CD4-positive, alpha-beta T cell (primary cell): ENCODE measurements around the gene NAALADL1. TPM values are rescaled to one million over a fixed set of nuclear protein-coding genes. Genes with fewer than 3 reads are reported as not detected.

Source experiments
- ATAC-seq: fragments of 200-7000 bp; cut with Tn5 transposase; one replicate; pipeline ENCODE4 v1.10.0; 2022; ENCODE audit warnings: mild to moderate bottlenecking; ENCODE audit not compliant: poor library complexity
- CTCF ChIA-PET: fragments of 350-600 bp; sonication (Branson Sonifier 250); formaldehyde crosslinking; loops from one replicate; lab custom pipeline; 2021; ENCODE audit warnings: antibody characterized with exemption, inconsistent platforms; lab: Charles Lee
- POLR2A ChIA-PET: fragments of 350-600 bp; sonication (Branson Sonifier 250); formaldehyde crosslinking; loops from one replicate; lab custom pipeline; 2021; ENCODE audit warnings: antibody characterized with exemption, inconsistent platforms; lab: Charles Lee
- DNase-seq, 14 experiments: peaks; one replicate each; pipeline ENCODE4 v3.0.0-alpha.2; 2013 to 2020; ENCODE audit warnings: mixed read lengths in 2 of 14
- H3K27ac ChIP-seq, 2 donors: one replicate each; pipeline versions ENCODE4 v1.5.1 to v1.7.0; 2013; ENCODE audit warnings: low read length in 2 of 2, low read depth in 1 of 2, mild to moderate bottlenecking in 1 of 2
- H3K27me3 ChIP-seq, 2 experiments: 1 replicate in 1 of 2; 2 replicates in 1 of 2; pipeline versions ENCODE4 v1.6.1 to v1.7.0; 2013; ENCODE audit warnings: low read length in 2 of 2, control low read depth in 1 of 2, mild to moderate bottlenecking in 1 of 2, moderate library complexity in 1 of 2; ENCODE audit not compliant: insufficient read depth in 2 of 2, control insufficient read depth in 1 of 2
- H3K36me3 ChIP-seq: one replicate; pipeline ENCODE4 v1.6.1; 2013; ENCODE audit warnings: low read length, control low read depth; ENCODE audit not compliant: insufficient read depth
- H3K4me1 ChIP-seq: one replicate; pipeline ENCODE4 v1.6.1; 2013; ENCODE audit warnings: low read length, control low read depth; ENCODE audit not compliant: insufficient read depth
- H3K4me3 ChIP-seq: one replicate; pipeline ENCODE4 v1.5.1; 2013; ENCODE audit warnings: mild to moderate bottlenecking, low read length, moderate library complexity
- H3K9me3 ChIP-seq, 2 experiments: 1 replicate in 1 of 2; 2 replicates in 1 of 2; pipeline versions ENCODE4 v1.6.1 to v1.7.0; 2013; ENCODE audit warnings: low read length in 2 of 2, mild to moderate bottlenecking in 2 of 2, control low read depth in 1 of 2, moderate library complexity in 1 of 2; ENCODE audit not compliant: control insufficient read depth in 1 of 2, insufficient read depth in 1 of 2
- H3K27ac Mint-ChIP-seq: one replicate; pipeline ENCODE4 v1.8.0; 2020; ENCODE audit warnings: mixed read lengths
- H3K27me3 Mint-ChIP-seq: one replicate; pipeline ENCODE4 v1.8.0; 2021; ENCODE audit warnings: mixed read lengths
- H3K36me3 Mint-ChIP-seq: one replicate; pipeline ENCODE4 v1.8.0; 2021; ENCODE audit warnings: low read depth, mixed read lengths
- H3K4me1 Mint-ChIP-seq: one replicate; pipeline ENCODE4 v1.8.0; 2021; ENCODE audit warnings: low read depth, mixed read lengths
- H3K4me3 Mint-ChIP-seq: one replicate; pipeline ENCODE4 v1.8.0; 2020; ENCODE audit warnings: mild to moderate bottlenecking, mixed read lengths
- H3K9me3 Mint-ChIP-seq: one replicate; pipeline ENCODE4 v1.8.0; 2020; ENCODE audit warnings: mixed read lengths
- CTCF ChIP-seq: fragments of 200-600 bp; IDR thresholded peaks from one replicate; pipeline ENCODE4 v1.8.0; 2022; ENCODE audit warnings: antibody characterized with exemption, mild to moderate bottlenecking
- intact Hi-C, 2 experiments: fragments of 100-400 bp; cut with DNase I in 1 of 2; cut with micrococcal nuclease in 1 of 2; formaldehyde crosslinking; loops; one replicate each; pipeline versions ENCODE4 v1.15.1 to v1.9.0; 2023 to 2025; cut with DNase I, micrococcal nuclease
- total RNA-seq, 174 experiments: library from RNA in 2 of 174; stranded (reverse) in 2 of 174; gene quantifications; one replicate each; pipeline ENCODE4 v1.2.3 and lab custom pipeline; 2021 to 2026

NAALADL1 gene
- total RNA-seq, 2 experiments from 2014 or later = 7.7 to 9.2 TPM

DNA sequence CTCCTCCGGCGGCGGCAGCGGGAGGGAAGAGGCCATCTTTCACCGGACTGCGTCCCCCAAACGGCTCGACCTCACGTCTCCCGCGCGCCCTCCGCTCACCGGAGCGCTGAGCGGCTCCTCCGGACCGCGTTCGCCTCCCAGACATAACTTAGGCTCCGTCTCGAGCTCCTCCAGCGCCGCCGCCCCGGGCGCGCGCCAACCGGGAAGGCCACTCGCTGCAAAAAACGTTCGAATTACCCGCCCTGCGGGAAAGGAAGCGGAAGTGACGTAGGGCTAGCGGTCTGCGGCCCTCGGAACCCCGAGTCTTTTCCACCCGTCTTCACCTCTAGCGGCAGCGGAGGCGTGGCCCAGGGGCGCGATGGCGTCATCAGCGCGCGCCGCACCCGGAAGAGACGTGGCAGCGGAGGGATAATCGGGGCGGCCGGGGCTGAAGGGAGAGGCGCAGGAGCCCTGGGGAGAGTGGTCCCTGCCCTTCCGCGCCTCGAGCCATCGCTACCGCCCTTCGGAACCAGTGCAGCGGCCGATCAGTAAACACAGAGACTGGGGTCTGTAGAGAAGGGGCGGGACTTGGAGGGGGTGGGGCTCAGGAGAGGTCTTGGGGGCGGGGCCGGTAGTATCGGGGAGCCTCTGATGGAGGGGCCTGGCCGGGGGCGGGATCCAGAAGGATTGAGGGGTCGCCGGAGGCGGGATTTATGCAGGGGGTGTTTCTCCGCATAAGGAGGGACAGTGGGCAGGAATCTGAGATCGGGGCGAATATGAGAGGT lies 25.7 kb upstream of the NAALADL1 start, which contains the start of the genes CDCA5 and ZFPL1:
CDCA5 (minus strand) TSS at position 207 of the 764 bp plus-strand sequence; CDS start at position 145, 62 bp downstream.
ZFPL1 (plus strand) TSS at position 389 of the 764 bp plus-strand sequence. CDS start 477 bp downstream, outside the sequence.
- Histone ChIP-seq H3K4me1 (peaks cover 21% of the 10 kb centered on the region), H3K9me3 (no peaks in the 10 kb centered on the region), H3K4me3 (peak within 1 kb of the TSS; percentile 80), H3K36me3 (peaks cover 44% of the 10 kb centered on the region), H3K27me3 (no peaks in the 10 kb centered on the region), H3K27ac (peak within 1 kb of the TSS; percentile 86 to 97)
- peak; percentile 87 for ATAC-seq
- Mint-ChIP-seq H3K27ac (peak within 1 kb of the TSS; percentile 97), H3K9me3 (no peaks in the 10 kb centered on the region), H3K27me3 (no peaks in the 10 kb centered on the region), H3K36me3 (peaks cover 48% of the 10 kb centered on the region), H3K4me1 (peaks cover 33% of the 10 kb centered on the region), H3K4me3 (peak within 1 kb of the TSS; percentile 98)
- no peak for TF ChIP-seq CTCF
- intact Hi-C loops = loop anchor here (1.0 to 10.0 kb wide), 9 partner anchors 12 to 1261 kb away; partner anchors contain the start of genes FAU (in 2 of the 2), MRPL49 (in 2 of the 2), VPS51 (in 2 of the 2) and ZNHIT2 (in 2 of the 2)
- CTCF ChIA-PET = interaction anchor here (1.7 kb wide), 1 partner anchor 70 kb away, joined by 5 read pairs; the partner anchor contains the start of gene ARL2
- peak; percentile 92 to 98 (median 95) for DNase-seq
- POLR2A ChIA-PET = interaction anchor here (1.0 to 2.2 kb wide), 5 partner anchors 12 to 51 kb away, joined by 3 to 9 read pairs (median 7); partner anchors contain the start of genes FAU, MRPL49, SAC3D1 and TM7SF2

GRCh38 chr11:65083134-65083833 lies 24.9 kb upstream of the NAALADL1 start:
- TF ChIP-seq CTCF = no peak
- Mint-ChIP-seq H3K4me3 (peak overlapping the region; percentile 98), H3K27ac (peak overlapping the region; percentile 97), H3K36me3 (peaks cover 41% of the 10 kb centered on the region), H3K9me3 (no peaks in the 10 kb centered on the region), H3K4me1 (peaks cover 38% of the 10 kb centered on the region), H3K27me3 (no peaks in the 10 kb centered on the region)
- intact Hi-C loops = loop anchor here in 1 of 2 experiments (5.0 to 10.0 kb wide), 3 partner anchors 161 to 1262 kb away; partner anchors contain the start of genes B4GAT1, BRMS1, CDC42BPG and PPP2R5B
- Histone ChIP-seq H3K4me1 (peaks cover 28% of the 10 kb centered on the region), H3K9me3 (no peaks in the 10 kb centered on the region), H3K36me3 (peaks cover 37% of the 10 kb centered on the region), H3K4me3 (peak overlapping the region; percentile 80), H3K27ac (peak overlapping the region; percentile 86 to 97), H3K27me3 (no peaks in the 10 kb centered on the region)
- DNase-seq (no peak), ATAC-seq (no peak)
- CTCF ChIA-PET = interaction anchor here (0.9 to 1.7 kb wide), 2 partner anchors 11 to 69 kb away, joined by 4 to 5 read pairs; partner anchors contain the start of gene ARL2
- POLR2A ChIA-PET = interaction anchor here (0.9 to 2.2 kb wide), 6 partner anchors 13 to 52 kb away, joined by 3 to 9 read pairs (median 6); partner anchors contain the start of genes FAU, MRPL49, SAC3D1 and TM7SF2
